PC-9 (cell line): ENCODE data around the gene NEK7. TPM values are rescaled to one million over a fixed set of nuclear protein-coding genes. Genes with fewer than 3 reads are reported as not detected.
A peak's percentile ranks its signal among the peaks of the same experiment; 100 is the strongest.

Experiments
- BruUV-seq: library from RNA; stranded (reverse); fragments of 400-500 nt; replicated peaks from 2 replicates; lab custom pipeline; 2021; lab: Mats Ljungman, UMichigan
- CTCF ChIA-PET: fragments of 300-600 bp; sonication (Branson Sonifier 250); formaldehyde crosslinking; loops from one replicate; lab custom pipeline; 2022; ENCODE audit warnings: antibody characterized with exemption; lab: Charles Lee
- POLR2A ChIA-PET: fragments of 300-600 bp; sonication (Branson Sonifier 250); formaldehyde crosslinking; loops from one replicate; lab custom pipeline; 2022; ENCODE audit warnings: antibody characterized with exemption; ENCODE audit not compliant: unreplicated experiment; lab: Charles Lee
- DNase-seq, 2 experiments: peaks; one replicate each; pipeline versions ENCODE4 v3.0.0 to v3.0.0-alpha.2; 2015 to 2022; ENCODE audit warnings: mixed read lengths in 1 of 2
- H2AFZ ChIP-seq: fragments of 200-600 bp; sonication (generic); 2 replicates; pipeline ENCODE4 v1.8.1; 2017; ENCODE audit warnings: antibody characterized with exemption
- H3F3A ChIP-seq: fragments of 200-600 bp; sonication (generic); 2 replicates; pipeline ENCODE4 v1.8.1; 2017; ENCODE audit warnings: antibody characterized with exemption, mild to moderate bottlenecking, low read depth; ENCODE audit not compliant: insufficient read depth
- H3K27ac ChIP-seq: fragments of 200-600 bp; sonication (generic); 2 replicates; pipeline ENCODE4 v1.6.1; 2016; ENCODE audit warnings: mixed run types
- H3K27me3 ChIP-seq: fragments of 200-600 bp; sonication (generic); 2 replicates; pipeline ENCODE4 v1.6.1; 2016; ENCODE audit warnings: low read depth, mixed run types; ENCODE audit not compliant: insufficient read depth
- H3K36me3 ChIP-seq: fragments of 200-600 bp; sonication (generic); 2 replicates; pipeline ENCODE4 v1.6.1; 2016; ENCODE audit warnings: low read depth, mixed run types
- H3K4me1 ChIP-seq: fragments of 200-600 bp; sonication (generic); replicated peaks from 2 replicates; pipeline ENCODE4 v1.6.1; 2016; ENCODE audit warnings: mixed run types; ENCODE audit not compliant: insufficient read depth
- H3K4me2 ChIP-seq: fragments of 200-600 bp; sonication (generic); 2 replicates; pipeline ENCODE4 v1.6.1; 2017; ENCODE audit warnings: mixed run types
- H3K4me3 ChIP-seq: fragments of 200-600 bp; sonication (generic); 2 replicates; pipeline ENCODE4 v1.6.1; 2016; ENCODE audit warnings: mixed run types
- H3K79me2 ChIP-seq: fragments of 200-600 bp; sonication (generic); 2 replicates; pipeline ENCODE4 v1.6.1; 2017; ENCODE audit warnings: low read depth, mixed run types
- H3K9me2 ChIP-seq: fragments of 200-600 bp; sonication (generic); 2 replicates; pipeline ENCODE4 v1.8.1; 2017; ENCODE audit warnings: mild to moderate bottlenecking; ENCODE audit not compliant: insufficient read depth
- H3K9me3 ChIP-seq: fragments of 200-600 bp; sonication (generic); 2 replicates; pipeline ENCODE4 v1.8.1; 2016; ENCODE audit warnings: low read depth; ENCODE audit not compliant: insufficient read depth
- H4K20me1 ChIP-seq: fragments of 200-600 bp; sonication (generic); 2 replicates; pipeline ENCODE4 v1.8.1; 2017; ENCODE audit not compliant: insufficient read depth
- CTCF ChIP-seq: fragments of 200-600 bp; sonication (generic); conservative IDR thresholded peaks from 2 replicates; pipeline ENCODE4 v1.6.1; 2017; ENCODE audit warnings: mixed run types, antibody characterized with exemption, mild to moderate bottlenecking, moderate library complexity
- EZH2 ChIP-seq: fragments of 200-600 bp; sonication (generic); IDR thresholded peaks from 2 replicates; pipeline ENCODE4 v1.8.0; 2017; ENCODE audit warnings: antibody characterized with exemption, low read depth
- intact Hi-C: fragments of 100-400 bp; cut with micrococcal nuclease; formaldehyde crosslinking; loops from one replicate; pipeline ENCODE4 v1.10.0; 2022; ENCODE audit not compliant: unreplicated experiment
- total RNA-seq: library from RNA; stranded (reverse); gene quantifications from 2 replicates; pipeline ENCODE4 v1.2.3, GENCODE V29; 2021

NEK7 gene
- total RNA-seq, 1 experiment from 2014 or later = 67.4 TPM

DNA sequence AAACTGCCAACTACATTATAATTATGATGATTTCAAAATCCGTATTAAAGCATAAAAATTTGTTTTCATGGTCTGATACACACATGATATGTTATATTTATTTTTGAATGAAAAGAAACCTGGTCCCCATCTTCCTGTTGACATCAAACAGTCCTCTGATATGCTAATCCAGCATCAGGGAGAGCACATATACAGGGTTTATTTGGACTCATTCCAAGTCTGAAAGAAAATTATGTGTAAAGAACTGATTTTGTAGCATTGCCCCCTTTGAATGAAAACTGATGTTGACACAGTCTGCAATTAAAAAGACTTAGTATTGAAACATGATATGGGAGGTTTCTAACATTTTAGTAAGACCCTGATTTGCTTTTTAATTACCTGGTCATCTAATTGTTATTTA is 119.4 kb downstream of the NEK7 start:
- ChIA-PET CTCF (no interaction called here), POLR2A (no interaction called here)
- H4K20me1 ChIP-seq = no peaks in the 10 kb centered on the region
- TF ChIP-seq EZH2 (no peak), CTCF (no peak)
- no peaks in the 10 kb centered on the region for H3K79me2 ChIP-seq
- H3K4me3 ChIP-seq = no peak overlapping the region
- H3K4me1 ChIP-seq = no peaks in the 10 kb centered on the region
- no peaks in the 10 kb centered on the region for H3K9me3 ChIP-seq
- intact Hi-C loops = loop anchor here (5.0 to 10.0 kb wide), 5 partner anchors 119 to 411 kb away; partner anchors contain the start of genes LHX9 and NEK7
- H3K36me3 ChIP-seq = peaks cover 6% of the 10 kb centered on the region; the same call in 1 of the 2 replicates
- H2AFZ ChIP-seq = no peak overlapping the region
- no peak overlapping the region for H3K4me2 ChIP-seq
- BruUV-seq = no TSS peak
- no peaks in the 10 kb centered on the region for H3K9me2 ChIP-seq
- no peaks in the 10 kb centered on the region for H3K27me3 ChIP-seq
- H3F3A ChIP-seq = no peaks in the 10 kb centered on the region
- no peak for DNase-seq
- no peak overlapping the region for H3K27ac ChIP-seq

DNA sequence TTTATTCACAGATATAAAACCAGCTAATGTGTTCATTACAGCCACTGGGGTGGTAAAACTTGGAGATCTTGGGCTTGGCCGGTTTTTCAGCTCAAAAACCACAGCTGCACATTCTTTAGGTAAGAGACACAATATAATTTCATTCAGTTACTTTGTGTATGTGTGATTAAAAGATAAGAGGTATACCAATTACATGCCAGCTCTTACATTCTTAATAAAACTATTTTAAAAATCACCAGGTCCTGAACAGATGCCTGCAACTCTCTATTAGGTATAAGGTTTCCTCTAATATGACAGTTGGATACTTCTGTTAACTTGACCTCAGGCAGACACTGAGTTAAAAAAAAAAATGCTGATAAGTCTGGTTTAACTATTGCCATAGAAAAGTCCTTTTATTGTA is 122.1 kb downstream of the NEK7 start:
- no peaks in the 10 kb centered on the region for H3K79me2 ChIP-seq
- TF ChIP-seq EZH2 (no peak), CTCF (no peak)
- H3K4me1 ChIP-seq = no peaks in the 10 kb centered on the region
- intact Hi-C loops = loop anchor here (5.0 to 10.0 kb wide), 5 partner anchors 122 to 408 kb away; partner anchors contain the start of genes LHX9 and NEK7
- no peak overlapping the region for H2AFZ ChIP-seq
- DNase-seq = peak in 1 of 2 experiments; percentile 51
- H3K27me3 ChIP-seq = no peaks in the 10 kb centered on the region
- no peaks in the 10 kb centered on the region for H4K20me1 ChIP-seq
- no TSS peak for BruUV-seq
- ChIA-PET POLR2A (interaction anchor here (0.6 to 0.7 kb wide), 3 partner anchors 120 to 349 kb away, joined by 4 to 11 read pairs (median 8); no protein-coding TSS in a partner anchor), CTCF (no interaction called here)
- no peak overlapping the region for H3K27ac ChIP-seq
- peaks cover 11% of the 10 kb centered on the region; the same call in 1 of the 2 replicates for H3K36me3 ChIP-seq
- H3K9me3 ChIP-seq = no peaks in the 10 kb centered on the region
- no peaks in the 10 kb centered on the region for H3K9me2 ChIP-seq
- H3K4me2 ChIP-seq = no peak overlapping the region
- H3F3A ChIP-seq = no peaks in the 10 kb centered on the region
- H3K4me3 ChIP-seq = no peak overlapping the region

DNA sequence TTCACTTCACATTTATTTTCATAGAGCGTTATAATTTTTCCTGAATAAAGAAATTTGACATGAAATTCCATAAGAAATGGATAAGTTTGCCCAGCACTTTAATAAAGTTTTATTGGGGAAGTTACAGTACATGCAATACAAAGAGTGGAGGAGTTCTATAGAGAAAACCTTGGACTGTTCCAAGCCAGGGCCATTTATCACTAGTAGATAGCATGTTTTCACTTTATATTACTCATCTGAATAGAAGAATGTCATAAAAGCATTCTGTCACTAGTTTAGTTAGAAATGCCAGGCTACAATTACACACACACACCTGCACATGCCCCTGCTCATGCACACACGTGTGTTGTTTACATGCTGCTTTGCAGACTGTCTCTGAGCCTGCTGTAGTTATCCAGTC is 123.3 kb downstream of the NEK7 start:
- Histone ChIP-seq H3K27ac (no peak overlapping the region), H3K79me2 (no peaks in the 10 kb centered on the region), H3K9me3 (no peaks in the 10 kb centered on the region), H3K4me2 (no peak overlapping the region), H3K4me3 (no peak overlapping the region), H3K36me3 (peaks cover 11% of the 10 kb centered on the region; the same call in 1 of the 2 replicates), H3K9me2 (no peaks in the 10 kb centered on the region), H3F3A (no peaks in the 10 kb centered on the region), H2AFZ (no peak overlapping the region), H3K4me1 (no peaks in the 10 kb centered on the region), H3K27me3 (no peaks in the 10 kb centered on the region), H4K20me1 (no peaks in the 10 kb centered on the region)
- intact Hi-C loops = no loop called here
- no peak for DNase-seq
- BruUV-seq = no TSS peak
- POLR2A ChIA-PET = no interaction called here
- CTCF ChIA-PET = no interaction called here
- TF ChIP-seq CTCF (no peak), EZH2 (no peak)
